Measurements from ENCODE around the gene CXADR. TPM values are rescaled to one million over a fixed set of nuclear protein-coding genes. Genes with fewer than 3 reads are reported as not detected.
"Not testable (repeated sequence)": the region's sequence is repeated elsewhere in the genome, so short reads cannot be mapped to it uniquely, and the experiment has no call there.

The CXADR gene
- total RNA-seq, 1 experiment from 2014 or later: 21.7 TPM

GRCh38 chr21:17519208-17519738 lies 6.4 kb downstream of the CXADR start:
- intact Hi-C loops (cut with micrococcal nuclease; ENCODE audit: unreplicated experiment): no loop called here
- no TSS peak for BruUV-seq (replicated peaks)
- Histone ChIP-seq H3K4me1 (replicated peaks; ENCODE audit: insufficient read depth) (peaks cover 44% of the 10 kb centered on the region), H3K4me3 (no peak overlapping the region), H4K20me1 (ENCODE audit: insufficient read depth) (peaks cover 19% of the 10 kb centered on the region; the same call in 1 of the 2 replicates), H3K27me3 (ENCODE audit: insufficient read depth, low read depth) (no peaks in the 10 kb centered on the region), H2AFZ (no peak overlapping the region), H3K36me3 (ENCODE audit: low read depth) (no peaks in the 10 kb centered on the region; the same call in 1 of the 2 replicates), H3K9me2 (ENCODE audit: insufficient read depth) (no peaks in the 10 kb centered on the region), H3K9me3 (ENCODE audit: insufficient read depth, low read depth) (no peaks in the 10 kb centered on the region), H3K27ac (no peak overlapping the region), H3K4me2 (no peak overlapping the region), H3F3A (ENCODE audit: insufficient read depth, low read depth) (peaks cover 17% of the 10 kb centered on the region), H3K79me2 (ENCODE audit: low read depth) (peaks cover 76% of the 10 kb centered on the region)
- no peak for DNase-seq
- ChIA-PET CTCF (no interaction called here), POLR2A (ENCODE audit: unreplicated experiment) (interaction anchor here (0.7 kb wide), 1 partner anchor 250 kb away, joined by 5 read pairs; no protein-coding TSS in a partner anchor)
- no peak for TF ChIP-seq EZH2 (IDR thresholded peaks at IDR 0.05; ENCODE audit: low read depth)
- TF ChIP-seq, protein P1, sequence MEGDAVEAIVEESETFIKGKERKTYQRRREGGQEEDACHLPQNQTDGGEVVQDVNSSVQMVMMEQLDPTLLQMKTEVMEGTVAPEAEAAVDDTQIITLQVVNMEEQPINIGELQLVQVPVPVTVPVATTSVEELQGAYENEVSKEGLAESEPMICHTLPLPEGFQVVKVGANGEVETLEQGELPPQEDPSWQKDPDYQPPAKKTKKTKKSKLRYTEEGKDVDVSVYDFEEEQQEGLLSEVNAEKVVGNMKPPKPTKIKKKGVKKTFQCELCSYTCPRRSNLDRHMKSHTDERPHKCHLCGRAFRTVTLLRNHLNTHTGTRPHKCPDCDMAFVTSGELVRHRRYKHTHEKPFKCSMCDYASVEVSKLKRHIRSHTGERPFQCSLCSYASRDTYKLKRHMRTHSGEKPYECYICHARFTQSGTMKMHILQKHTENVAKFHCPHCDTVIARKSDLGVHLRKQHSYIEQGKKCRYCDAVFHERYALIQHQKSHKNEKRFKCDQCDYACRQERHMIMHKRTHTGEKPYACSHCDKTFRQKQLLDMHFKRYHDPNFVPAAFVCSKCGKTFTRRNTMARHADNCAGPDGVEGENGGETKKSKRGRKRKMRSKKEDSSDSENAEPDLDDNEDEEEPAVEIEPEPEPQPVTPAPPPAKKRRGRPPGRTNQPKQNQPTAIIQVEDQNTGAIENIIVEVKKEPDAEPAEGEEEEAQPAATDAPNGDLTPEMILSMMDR (conservative IDR thresholded peaks at IDR 0.05): no peak

GRCh38 chr21:17519965-17520609 lies 7.2 kb downstream of the CXADR start:
- BruUV-seq (replicated peaks): no TSS peak
- Histone ChIP-seq H3K27me3 (ENCODE audit: insufficient read depth, low read depth) (no peaks in the 10 kb centered on the region), H3K79me2 (ENCODE audit: low read depth) (peaks cover 76% of the 10 kb centered on the region), H2AFZ (no peak overlapping the region), H3K4me1 (replicated peaks; ENCODE audit: insufficient read depth) (peaks cover 42% of the 10 kb centered on the region), H3K4me2 (no peak overlapping the region), H3K9me2 (ENCODE audit: insufficient read depth) (no peaks in the 10 kb centered on the region), H4K20me1 (ENCODE audit: insufficient read depth) (peaks cover 11% of the 10 kb centered on the region; the same call in 1 of the 2 replicates), H3K36me3 (ENCODE audit: low read depth) (no peaks in the 10 kb centered on the region; the same call in 1 of the 2 replicates), H3K27ac (no peak overlapping the region), H3K9me3 (ENCODE audit: insufficient read depth, low read depth) (no peaks in the 10 kb centered on the region), H3K4me3 (no peak overlapping the region), H3F3A (ENCODE audit: insufficient read depth, low read depth) (peaks cover 11% of the 10 kb centered on the region)
- ChIA-PET CTCF (no interaction called here), POLR2A (ENCODE audit: unreplicated experiment) (no interaction called here)
- no peak for TF ChIP-seq EZH2 (IDR thresholded peaks at IDR 0.05; ENCODE audit: low read depth)
- TF ChIP-seq, protein P1 (conservative IDR thresholded peaks at IDR 0.05): no peak
- no peak for DNase-seq
- intact Hi-C loops (cut with micrococcal nuclease; ENCODE audit: unreplicated experiment): no loop called here

GRCh38 chr21:17523007-17523451 lies 10.2 kb downstream of the CXADR start:
- ChIA-PET POLR2A (ENCODE audit: unreplicated experiment) (no interaction called here), CTCF (no interaction called here)
- no peaks in the 10 kb centered on the region for H3K9me3 ChIP-seq (ENCODE audit: insufficient read depth, low read depth)
- H3K27ac ChIP-seq: peak overlapping the region; percentile 41
- H3K4me3 ChIP-seq: no peak overlapping the region
- H3F3A ChIP-seq (ENCODE audit: insufficient read depth, low read depth): peaks cover 30% of the 10 kb centered on the region
- peaks cover 70% of the 10 kb centered on the region for H3K4me1 ChIP-seq (replicated peaks; ENCODE audit: insufficient read depth)
- no peaks in the 10 kb centered on the region for H3K27me3 ChIP-seq (ENCODE audit: insufficient read depth, low read depth)
- H2AFZ ChIP-seq: no peak overlapping the region
- H3K79me2 ChIP-seq (ENCODE audit: low read depth): peaks cover 62% of the 10 kb centered on the region
- intact Hi-C loops (cut with micrococcal nuclease; ENCODE audit: unreplicated experiment): no loop called here
- peak in 1 of 2 experiments; percentile 85 for DNase-seq
- BruUV-seq (replicated peaks): no TSS peak
- H3K9me2 ChIP-seq (ENCODE audit: insufficient read depth): no peaks in the 10 kb centered on the region
- no peaks in the 10 kb centered on the region for H3K36me3 ChIP-seq (ENCODE audit: low read depth)
- peaks cover 13% of the 10 kb centered on the region; the same call in 1 of the 2 replicates for H4K20me1 ChIP-seq (ENCODE audit: insufficient read depth)
- TF ChIP-seq, protein P1 (conservative IDR thresholded peaks at IDR 0.05): no peak
- TF ChIP-seq EZH2 (IDR thresholded peaks at IDR 0.05; ENCODE audit: low read depth): no peak
- peak overlapping the region; percentile 33 for H3K4me2 ChIP-seq

- H3K4me3 ChIP-seq; H2AFZ ChIP-seq; DNase-seq; H3K9me2 ChIP-seq (ENCODE audit: insufficient read depth); H3K27me3 ChIP-seq (ENCODE audit: insufficient read depth, low read depth); H3K9me3 ChIP-seq (ENCODE audit: insufficient read depth, low read depth); H3K4me2 ChIP-seq; H3K36me3 ChIP-seq (ENCODE audit: low read depth); intact Hi-C loops (cut with micrococcal nuclease; ENCODE audit: unreplicated experiment); POLR2A ChIA-PET (ENCODE audit: unreplicated experiment); CTCF ChIA-PET; BruUV-seq (replicated peaks); H3K27ac ChIP-seq: not testable (repeated sequence)
- H3F3A ChIP-seq (ENCODE audit: insufficient read depth, low read depth): peaks cover 34% of the 10 kb centered on the region
- H3K4me1 ChIP-seq (replicated peaks; ENCODE audit: insufficient read depth): peaks cover 77% of the 10 kb centered on the region
- H3K79me2 ChIP-seq (ENCODE audit: low read depth): peaks cover 63% of the 10 kb centered on the region
- peaks cover 13% of the 10 kb centered on the region; the same call in 1 of the 2 replicates for H4K20me1 ChIP-seq (ENCODE audit: insufficient read depth)
Observed at GRCh38 chr21:17523979-17524494, 11.2 kb downstream of the CXADR start.

Data from PC-9 (cell line).